ENCODE data around the gene E2F3.

- TF ChIP-seq POLR2A (IDR thresholded peaks at IDR 0.05; ENCODE audit: low read length) (no peak), GATA1 (IDR thresholded peaks at IDR 0.05; ENCODE audit: low read depth, low read length) (no peak)
These were observed 53.7 kb downstream of the E2F3 start for GRCh38 chr6:20455251-20455940.

Data from erythroblast (primary cell).